GM12878 (cell line): ENCODE measurements around the gene DLG2. TPM values are rescaled to one million over a fixed set of nuclear protein-coding genes. Genes with fewer than 3 reads are reported as not detected.

Source experiments
- BACH1 ChIP-seq: fragments of 450-650 bp; IDR thresholded peaks from 2 replicates; pipeline ENCODE4 v1.6.1; 2017; ENCODE audit warnings: mild to moderate bottlenecking, borderline replicate concordance
- CBX3 ChIP-seq: fragments of 200-600 bp; sonication (generic); IDR thresholded peaks from 2 replicates; pipeline ENCODE4 v1.6.1; 2016; ENCODE audit warnings: low read depth, borderline replicate concordance
- GATAD2B ChIP-seq: fragments of 450-650 bp; conservative IDR thresholded peaks from 2 replicates; pipeline ENCODE4 v1.6.1; 2017; ENCODE audit warnings: low read depth, mild to moderate bottlenecking, moderate library complexity
- HDAC6 ChIP-seq: fragments of 200-600 bp; sonication (generic); IDR thresholded peaks from one replicate; pipeline ENCODE4 v1.8.0; 2017; ENCODE audit warnings: antibody characterized with exemption; ENCODE audit not compliant: unreplicated experiment
- HDGF ChIP-seq: fragments of 450-650 bp; IDR thresholded peaks from 2 replicates; pipeline ENCODE4 v1.6.1; 2016; ENCODE audit warnings: antibody characterized with exemption
- IKZF1 ChIP-seq: fragments of 450-650 bp; conservative IDR thresholded peaks from 2 replicates; pipeline ENCODE4 v1.6.1; 2017; ENCODE audit warnings: antibody characterized with exemption, mild to moderate bottlenecking
- NKRF ChIP-seq: fragments of 450-650 bp; conservative IDR thresholded peaks from 2 replicates; pipeline ENCODE4 v1.6.1; 2017; ENCODE audit warnings: mild to moderate bottlenecking, moderate library complexity
- PRDM15 ChIP-seq: fragments of 450-650 bp; formaldehyde crosslinking; IDR thresholded peaks from 2 replicates; pipeline ENCODE4 v1.4.0; 2020; ENCODE audit warnings: mild to moderate bottlenecking, moderate library complexity
- RAD21 ChIP-seq: IDR thresholded peaks from 2 replicates; pipeline ENCODE4 v1.6.1; 2011; ENCODE audit warnings: mild to moderate bottlenecking, low read depth, low read length, moderate library complexity; ENCODE audit not compliant: insufficient read depth
- ZZZ3 ChIP-seq: IDR thresholded peaks from 2 replicates; pipeline ENCODE4 v1.6.1; 2011; ENCODE audit warnings: low read depth; ENCODE audit not compliant: control insufficient read depth, insufficient read length
- polyA plus RNA-seq, 11 experiments: library from polyadenylated mRNA; depleted of rRNA in 4 of 11; unstranded in 6 of 11; stranded (reverse) in 5 of 11; fragments of >200 nt; fragmentation: Nextera tagmentation in 4 of 11; fragmentation: Illumina TruSeq in 1 of 11; extraction: Ambion mirVana in 4 of 11; extraction: Trizol in 1 of 11; gene quantifications; 1 replicate in 1 of 11; 2 replicates in 10 of 11; pipeline versions ENCODE4 v1.2.1 to v1.2.3, GENCODE V29; 2011 to 2016; ENCODE audit warnings: inconsistent platforms in 2 of 11, missing spikeins in 2 of 11, low read depth in 1 of 11
- total RNA-seq, 4 experiments: library from RNA; depleted of rRNA in 3 of 4; stranded (reverse); fragments of >200 nt in 3 of 4; fragmentation: Illumina TruSeq in 1 of 4; extraction: Trizol in 1 of 4; gene quantifications; 2 replicates each; pipeline versions ENCODE4 v1.2.1 to v1.2.3, GENCODE V29; 2013 to 2021

Gene DLG2
- total and polyA plus RNA-seq, 10 of the 15 experiments (the other 5 are each of a cell fraction or from before 2014, with no cell fraction given), result 0.09 to 0.98 (median 0.35) TPM

- TF ChIP-seq PRDM15 (CRISPR knock-in tag) (no peak), CBX3 (no peak), RAD21 (no peak), HDGF (no peak), HDAC6 (no peak), BACH1 (no peak), IKZF1 (no peak), GATAD2B (no peak), NKRF (no peak), ZZZ3 (no peak)
Observed at GRCh38 chr11:84685149-84685548, 942.0 kb downstream of the DLG2 start (continued).
